ENCODE data around the gene SNX5.

DNA sequence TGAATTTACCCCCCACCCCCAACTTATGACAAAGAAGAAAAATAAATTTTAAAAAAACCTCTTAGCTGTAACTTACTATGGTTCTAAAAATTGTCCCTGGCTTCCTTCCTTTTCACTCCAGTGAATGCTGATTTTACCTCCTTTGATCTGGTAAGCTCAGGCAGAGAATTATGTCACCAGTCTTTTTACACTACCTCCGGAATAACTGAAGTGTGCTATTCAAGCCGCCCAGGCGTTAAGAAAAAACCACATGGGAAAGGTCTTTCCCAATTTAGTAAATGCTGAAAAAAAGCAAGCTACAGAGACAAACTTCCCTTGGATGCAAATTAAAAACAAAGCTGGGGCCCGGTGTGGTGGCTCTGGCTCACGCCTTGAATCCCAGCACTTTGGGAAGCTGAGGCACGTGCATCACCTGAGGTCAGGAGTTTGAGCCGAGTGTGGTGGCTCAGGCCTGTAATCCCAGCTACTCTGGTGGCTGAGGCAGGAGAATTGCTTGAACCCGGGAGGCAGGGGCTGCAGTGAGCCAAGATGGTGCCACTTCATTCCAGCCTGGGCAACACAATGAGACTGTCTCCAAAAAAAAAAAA, 12.4 kb downstream of the SNX5 start:
- no peak for TF ChIP-seq TAF1 (IDR thresholded peaks at IDR 0.05; ENCODE audit: low read depth, low read length)
- TF ChIP-seq POLR2A (IDR thresholded peaks at IDR 0.05; ENCODE audit: low read depth, low read length), result no peak; the same call in 1 of the 2 replicates
- no peak for TF ChIP-seq PAX5 (IDR thresholded peaks at IDR 0.05; ENCODE audit: insufficient read depth, low read length, severe bottlenecking)
- TF ChIP-seq POLR2AphosphoS5 (IDR thresholded peaks at IDR 0.05; ENCODE audit: low read depth, low read length), result no peak
- no peak for TF ChIP-seq SPI1 (IDR thresholded peaks at IDR 0.05; ENCODE audit: low read depth, low read length)
- no peak for TF ChIP-seq POU2F2 (IDR thresholded peaks at IDR 0.05; ENCODE audit: low read depth, low read length)

All from GM12891 (cell line).